Stimulated activated CD4-positive, alpha-beta T cell treated with anti-CD3 and anti-CD28 coated beads, TNF-alpha, amount 100 ng/mL, for 1 hour (primary cell): Measurements from ENCODE around the gene MYOZ3.

Experiments used
- DNase-seq, 3 donors: peaks; one replicate each; pipeline ENCODE4 v3.0.0-alpha.2; 2020; ENCODE audit warnings: low read depth in 3 of 3, low spot score in 1 of 3

MYOZ3 gene, protein sequence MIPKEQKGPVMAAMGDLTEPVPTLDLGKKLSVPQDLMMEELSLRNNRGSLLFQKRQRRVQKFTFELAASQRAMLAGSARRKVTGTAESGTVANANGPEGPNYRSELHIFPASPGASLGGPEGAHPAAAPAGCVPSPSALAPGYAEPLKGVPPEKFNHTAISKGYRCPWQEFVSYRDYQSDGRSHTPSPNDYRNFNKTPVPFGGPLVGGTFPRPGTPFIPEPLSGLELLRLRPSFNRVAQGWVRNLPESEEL

DNA sequence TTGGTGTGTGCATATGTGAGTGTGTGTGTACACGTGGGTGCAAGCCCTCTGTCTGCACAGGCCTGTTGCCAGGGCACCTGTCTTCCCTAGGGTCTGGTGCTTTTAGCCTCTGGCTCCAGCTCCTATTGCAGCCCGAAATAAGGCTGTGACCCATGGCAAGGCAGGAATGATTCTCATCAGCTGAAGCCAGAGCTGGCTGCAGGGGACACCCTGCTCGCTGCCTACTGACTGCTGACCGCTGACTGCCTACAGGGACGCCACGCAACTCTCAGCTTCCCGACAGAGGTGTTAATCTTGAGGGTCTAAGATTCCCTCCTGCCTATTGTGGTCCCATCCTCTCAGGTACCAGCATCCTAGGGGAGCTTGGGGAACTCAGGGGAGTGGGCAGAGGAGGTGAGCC lies at the start of gene MYOZ3:
TSS of gene MYOZ3 (plus strand) at position 166 of the 400 bp plus-strand sequence. CDS start 1,691 bp downstream, outside the sequence.
- no peak for DNase-seq

DNA sequence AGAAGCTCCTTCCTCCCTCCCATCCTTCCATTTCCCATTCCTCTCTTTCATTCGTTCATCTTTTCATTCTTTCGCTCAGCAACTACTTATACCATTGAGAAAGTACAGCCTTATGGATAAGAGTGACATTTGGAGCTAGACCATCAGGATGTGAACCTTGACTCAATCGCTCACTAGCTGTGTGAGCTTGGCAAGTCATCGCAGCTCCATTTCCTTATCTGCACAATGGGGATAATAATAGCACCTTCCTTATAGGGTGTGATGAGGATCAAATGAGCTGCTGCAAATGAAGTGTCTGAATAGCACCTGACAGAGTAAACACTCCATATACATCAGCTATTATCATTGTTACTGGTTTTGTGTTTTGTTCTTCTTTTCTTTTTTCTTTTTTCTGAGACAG lies 48.6 kb upstream of the MYOZ3 start:
- DNase-seq: no peak

DNA sequence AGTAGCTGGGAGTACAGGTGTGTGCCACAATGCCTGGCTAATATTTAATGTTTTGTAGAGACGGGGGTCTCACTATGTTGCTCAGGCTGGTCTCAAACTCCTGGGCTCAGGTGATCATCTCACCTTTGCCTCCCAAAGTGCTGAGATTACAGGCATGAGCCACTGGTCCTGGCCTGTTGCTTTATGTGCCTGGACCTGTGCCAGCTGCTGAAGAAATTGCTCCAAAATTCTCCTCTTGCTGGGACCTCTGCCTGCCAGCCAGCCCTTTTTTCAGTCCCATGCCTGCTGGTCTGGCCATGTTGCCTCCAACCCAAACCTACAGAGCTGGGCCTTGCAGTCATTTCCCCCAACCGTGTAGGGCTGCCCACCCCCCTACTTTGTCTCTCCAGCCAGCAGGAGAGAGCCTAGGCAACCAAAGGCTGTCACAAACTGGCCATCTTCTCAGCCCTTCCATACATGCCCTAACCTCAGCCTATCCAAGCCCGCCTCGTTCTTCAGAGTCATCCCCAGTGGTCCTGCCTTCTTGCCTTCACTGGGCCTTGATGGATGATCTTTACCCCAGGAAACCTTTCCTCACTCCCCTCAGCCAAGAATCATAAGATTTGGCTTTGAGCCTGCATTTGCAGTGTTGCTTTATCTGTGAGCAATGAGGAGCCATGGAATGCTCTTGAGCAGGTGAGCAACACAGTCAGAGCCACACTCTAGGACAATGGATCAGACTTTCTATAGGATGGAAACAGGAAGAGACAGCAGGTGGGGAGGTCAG lies 48.0 kb upstream of the MYOZ3 start:
- DNase-seq: no peak

DNA sequence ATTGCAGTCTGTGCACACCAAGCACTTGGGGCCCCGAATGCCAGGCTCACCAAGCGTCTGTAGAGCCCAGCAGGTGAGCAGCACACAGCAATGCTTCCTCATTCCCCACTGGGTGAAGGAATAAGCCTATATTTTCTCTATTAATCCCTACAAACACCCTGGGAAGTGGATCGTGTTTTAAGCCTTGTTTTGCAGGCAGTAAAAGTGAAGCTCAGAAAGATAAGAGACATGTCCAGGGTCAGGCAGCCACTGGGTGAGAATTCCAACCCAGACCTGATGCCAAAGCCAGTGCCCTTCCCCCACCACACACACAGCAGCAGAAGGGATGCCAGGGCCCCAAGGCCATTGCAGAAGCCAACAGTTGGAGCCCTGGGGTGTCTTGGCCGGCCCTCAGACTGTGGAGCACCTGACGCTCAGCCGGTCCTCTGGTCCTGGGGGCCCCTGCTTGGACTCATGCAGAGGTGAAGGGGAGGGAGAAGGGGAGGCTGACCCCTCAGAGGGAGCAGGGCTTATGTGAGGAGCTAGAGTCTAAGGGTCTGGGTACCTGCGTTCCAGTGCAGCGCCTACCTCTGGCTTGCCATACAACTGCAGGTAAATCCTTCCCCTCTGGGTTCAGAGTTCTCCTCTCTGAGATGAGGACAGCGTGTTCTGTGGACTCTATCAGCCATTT lies 46.9 kb upstream of the MYOZ3 start:
- DNase-seq: no peak

DNA sequence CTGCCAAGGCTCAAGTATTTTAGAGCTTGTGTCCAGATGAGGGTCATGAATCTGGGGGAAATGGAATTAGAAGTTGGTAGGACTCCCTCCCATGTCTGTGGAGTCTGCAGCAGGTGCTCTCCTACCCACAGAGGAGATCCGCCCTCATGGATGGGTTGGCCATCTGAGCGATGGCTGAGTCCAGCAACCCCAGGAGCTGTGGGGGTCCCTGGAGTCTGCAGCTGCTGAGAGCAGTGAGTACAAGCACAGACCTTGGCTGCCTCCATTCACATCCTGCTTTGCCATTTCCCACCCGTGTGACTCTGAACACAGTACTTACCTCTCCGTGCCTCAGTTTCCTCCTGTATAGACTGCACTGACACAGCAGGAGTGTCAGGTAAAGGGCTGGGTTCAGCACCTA lies 46.4 kb upstream of the MYOZ3 start:
- no peak for DNase-seq

DNA sequence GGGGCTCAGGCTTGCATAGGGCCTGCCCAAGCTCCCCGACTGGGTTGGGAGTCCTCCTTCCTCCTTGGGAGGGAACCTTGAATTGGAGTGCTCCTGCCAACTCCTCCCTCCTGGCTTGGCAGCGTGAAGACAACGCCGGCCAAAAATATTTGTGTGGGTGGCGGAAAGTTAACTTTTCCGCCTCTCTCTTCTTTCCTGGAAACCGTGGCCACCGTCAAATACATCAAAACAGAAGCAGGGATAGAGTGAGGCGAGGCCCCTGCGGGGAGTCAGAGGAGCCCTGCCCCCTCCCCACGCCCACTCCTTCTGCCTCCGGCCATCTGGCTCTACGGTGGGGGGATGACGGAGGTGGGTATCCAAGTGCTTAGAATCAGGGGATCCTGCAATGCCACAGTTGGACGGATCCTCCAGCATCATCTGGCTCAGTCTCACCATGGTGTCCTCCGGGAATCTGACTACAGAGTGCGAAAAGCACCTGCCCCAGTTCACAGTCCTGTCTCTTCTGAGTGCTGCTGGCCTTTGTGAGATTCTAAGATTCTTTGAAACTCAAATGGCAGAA lies 45.8 kb upstream of the MYOZ3 start:
- no peak for DNase-seq

DNA sequence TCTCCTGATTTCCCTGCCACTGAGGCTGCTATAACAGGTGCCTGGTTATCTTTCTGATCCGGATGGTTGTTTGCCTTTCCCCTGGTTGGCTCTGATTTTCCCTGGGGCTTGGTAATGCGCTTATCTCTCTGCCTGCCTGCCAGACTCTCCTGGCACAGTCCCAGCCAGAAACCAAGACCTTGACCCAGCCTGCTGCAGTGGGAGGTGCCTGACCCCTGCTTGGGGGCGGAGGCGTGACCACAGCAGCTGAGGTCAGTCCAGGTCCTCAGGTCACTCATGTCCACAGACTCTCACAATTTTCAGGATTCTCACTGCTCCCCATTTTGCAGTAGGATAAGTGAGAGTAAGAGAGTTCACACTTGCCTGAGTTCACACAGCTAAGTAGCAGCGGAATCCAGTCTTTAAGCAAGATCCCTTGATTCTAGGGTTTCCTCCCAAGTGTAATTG lies 45.0 kb upstream of the MYOZ3 start:
- no peak for DNase-seq

DNA sequence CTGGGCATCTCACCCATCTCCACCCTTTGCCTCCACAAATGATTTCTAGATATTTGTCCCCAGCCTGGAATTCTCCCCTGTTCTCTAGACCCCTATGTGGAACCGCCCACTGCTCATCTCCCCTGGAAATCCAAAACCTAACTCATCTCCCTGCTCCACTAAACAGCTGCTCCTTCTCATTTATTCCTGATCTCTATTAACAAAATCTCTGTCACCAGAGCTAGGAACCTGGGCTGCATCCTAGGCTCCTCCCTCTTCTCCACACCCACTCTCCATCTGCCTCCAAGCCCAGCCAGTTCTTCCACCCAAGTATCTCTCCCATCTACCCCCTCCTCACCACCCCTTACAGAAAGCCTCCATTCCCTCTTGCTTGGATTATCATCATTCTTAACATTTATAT lies 44.5 kb upstream of the MYOZ3 start:
- no peak for DNase-seq

DNA sequence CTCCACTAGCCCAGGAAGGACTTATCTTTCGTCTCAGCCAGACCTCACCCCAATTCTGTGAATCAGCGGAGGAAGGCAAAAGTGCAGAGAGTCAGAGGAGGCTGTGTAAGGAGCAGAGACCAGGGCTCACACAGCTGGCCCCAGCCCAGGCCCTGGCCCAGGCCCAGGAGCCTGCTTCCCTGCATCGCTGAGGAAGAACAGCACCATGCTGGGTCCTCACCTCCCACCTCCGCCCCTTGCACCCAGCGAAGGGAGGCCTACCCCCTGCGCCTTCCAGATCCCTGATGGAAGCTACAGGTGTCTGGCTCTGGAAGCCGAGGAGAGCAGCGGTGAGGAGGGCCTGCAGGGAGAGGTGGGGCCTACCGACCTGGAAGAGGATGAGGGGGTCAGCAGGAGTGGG lies 42.9 kb upstream of the MYOZ3 start:
- DNase-seq: no peak

DNA sequence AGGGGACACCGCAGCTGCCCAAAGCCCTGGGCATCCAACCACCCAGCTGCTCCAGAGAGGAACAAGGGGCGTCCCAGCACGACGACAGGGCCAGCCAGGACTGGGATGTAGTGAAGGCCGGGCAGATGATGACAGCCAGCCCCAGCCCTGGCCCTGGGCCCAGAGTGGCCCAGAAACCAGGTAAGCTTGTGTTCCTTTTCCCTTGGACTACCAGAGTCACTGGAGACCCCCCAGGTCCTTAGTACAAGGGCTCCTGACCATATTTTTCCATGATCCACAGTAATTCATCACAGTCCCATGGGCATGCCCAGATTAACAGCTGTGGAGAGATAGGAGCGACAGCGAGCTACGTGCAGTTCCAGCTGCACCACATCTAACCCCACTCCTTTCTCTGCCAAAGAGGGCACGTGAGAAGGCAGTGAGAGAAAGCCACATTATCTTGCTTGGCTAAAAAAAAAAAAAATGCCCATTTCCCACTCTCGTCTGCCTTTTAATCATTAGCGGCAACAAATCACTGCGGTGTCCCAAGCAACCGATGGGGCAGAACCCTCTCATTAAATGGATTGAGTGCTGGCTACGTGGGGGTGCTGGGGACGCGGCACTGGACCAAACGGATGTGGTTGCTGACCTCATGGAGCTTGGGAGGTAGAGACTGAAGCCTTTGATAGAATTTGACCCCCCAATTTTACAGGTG lies 42.3 kb upstream of the MYOZ3 start:
- no peak for DNase-seq

DNA sequence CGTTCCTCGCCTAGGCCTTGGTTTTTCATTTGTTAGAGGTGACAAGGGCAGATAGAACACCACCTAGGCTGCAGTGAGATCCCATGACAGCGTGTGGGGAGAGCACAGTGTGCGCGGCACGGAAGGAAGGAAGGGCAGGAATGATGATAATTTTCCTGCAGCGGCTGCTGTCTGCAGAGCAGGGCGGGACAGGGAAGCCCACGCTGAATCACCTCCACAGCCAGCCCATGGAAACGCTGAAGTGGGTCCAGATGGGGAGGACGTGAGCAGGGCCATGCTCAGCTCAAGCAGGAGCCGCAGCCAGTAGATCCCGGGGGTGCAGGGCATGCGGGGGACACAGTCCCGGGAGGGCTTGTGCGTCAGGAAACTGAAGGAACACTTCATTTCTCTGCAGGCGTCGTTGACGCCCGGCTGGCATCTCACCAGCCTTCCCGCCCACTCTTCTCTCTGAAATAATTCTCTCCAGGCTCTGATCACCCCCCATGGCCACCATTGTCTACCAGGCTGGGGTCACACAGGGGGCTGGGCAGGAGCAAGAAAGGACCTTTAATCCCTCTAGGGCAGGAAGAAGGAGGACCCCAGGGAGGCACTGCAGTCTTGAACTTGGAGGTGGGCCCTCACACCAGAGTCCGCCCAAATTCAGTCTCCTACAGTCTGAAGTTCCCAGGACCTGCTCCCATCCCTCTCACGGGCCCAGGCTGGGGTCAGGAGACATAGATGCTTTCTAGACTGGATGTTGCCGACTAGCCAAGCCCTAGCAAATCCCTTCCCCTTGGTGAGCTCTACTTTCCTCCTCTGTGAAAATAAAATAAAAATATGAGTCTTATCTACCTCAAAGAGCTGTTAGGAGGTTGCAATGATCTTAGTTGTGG lies 41.5 kb upstream of the MYOZ3 start:
- DNase-seq: no peak

DNA sequence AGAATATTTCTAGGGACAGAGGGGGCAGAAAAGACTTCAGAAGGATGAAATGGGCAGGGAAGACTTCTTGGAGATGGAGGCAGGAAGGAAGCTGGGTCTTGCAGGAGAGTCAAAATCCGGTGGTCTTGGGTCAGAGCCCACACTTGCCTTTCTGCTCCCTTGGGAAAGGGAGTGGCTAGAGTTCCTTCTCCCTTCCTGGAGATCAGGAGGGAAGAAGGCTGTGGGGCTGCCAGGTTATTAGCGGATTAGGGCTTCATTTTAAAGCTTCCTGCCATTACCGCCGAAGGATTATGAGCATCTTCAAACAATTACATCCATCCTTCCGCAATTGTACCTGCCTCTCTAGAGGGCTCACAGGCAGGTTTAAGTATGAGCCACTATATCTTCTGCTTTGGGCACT lies 39.8 kb upstream of the MYOZ3 start:
- DNase-seq: no peak

DNA sequence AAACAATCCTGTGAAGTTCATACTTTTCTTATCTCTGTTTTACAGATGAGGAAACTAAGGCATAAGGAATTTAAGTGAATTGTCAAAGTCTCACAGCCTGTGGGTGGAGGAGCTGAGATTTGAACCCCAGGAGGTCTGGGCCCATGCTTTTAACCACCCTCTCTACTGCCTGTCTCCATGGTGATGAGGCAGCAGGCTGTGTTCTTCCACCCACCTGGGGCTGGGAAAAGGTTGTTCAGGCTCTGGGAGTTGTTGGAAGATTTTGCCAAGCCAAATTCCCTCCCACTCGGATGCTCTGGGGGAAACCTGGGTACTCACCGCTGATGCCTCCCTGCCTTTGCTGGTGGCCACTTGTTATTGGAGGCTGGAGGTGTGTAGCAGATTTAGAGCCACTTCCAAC lies 38.9 kb upstream of the MYOZ3 start:
- DNase-seq: no peak

DNA sequence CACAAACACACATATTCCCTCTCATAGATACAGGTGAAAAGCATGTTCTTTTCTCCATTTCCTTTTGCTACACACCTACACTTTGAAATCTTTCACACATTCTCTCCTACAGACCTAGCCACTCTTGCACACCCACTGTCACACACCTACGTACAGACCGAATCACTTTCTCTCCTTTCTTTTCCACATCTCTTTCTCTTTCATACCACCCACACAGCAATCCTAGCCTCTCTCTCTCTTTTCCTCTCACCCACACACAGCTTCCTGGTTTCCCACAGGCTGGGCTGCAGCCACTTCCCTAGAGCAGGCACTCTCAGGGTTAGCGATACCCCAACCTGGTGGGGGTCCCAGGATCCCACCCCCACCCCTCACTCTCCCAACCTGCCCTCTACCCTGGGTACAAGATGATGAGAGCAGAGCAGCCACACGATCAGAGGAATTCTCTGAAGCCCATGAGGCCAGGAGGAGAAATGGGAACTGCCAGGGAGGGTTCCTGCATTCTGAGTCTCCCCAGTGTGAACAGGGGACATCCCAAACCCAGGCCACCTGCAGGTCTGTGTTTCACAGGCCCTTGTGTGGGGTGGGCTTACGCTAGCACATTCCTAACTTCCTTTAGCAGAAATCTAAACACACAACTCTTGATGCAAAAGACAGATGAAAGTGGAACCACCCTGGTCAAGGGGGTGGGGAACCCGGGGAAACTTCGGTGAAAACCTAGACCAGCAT lies 37.7 kb upstream of the MYOZ3 start:
- no peak for DNase-seq

DNA sequence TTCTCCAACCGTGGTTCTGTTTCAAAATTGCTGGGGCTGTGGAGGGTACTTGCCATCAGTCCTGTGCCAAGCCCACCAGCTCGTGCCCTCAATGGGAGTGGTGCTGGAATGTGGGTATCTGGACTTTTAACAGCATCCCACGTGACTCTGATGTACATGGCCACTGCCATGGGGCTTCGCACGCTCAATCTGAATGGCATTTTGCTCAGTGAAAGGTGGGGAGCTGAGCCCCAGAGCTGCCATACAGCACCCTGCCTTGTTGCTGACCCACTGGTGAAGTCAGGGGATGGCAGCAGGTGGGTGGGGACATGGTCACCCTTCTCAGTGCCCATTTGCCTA lies 37.2 kb upstream of the MYOZ3 start:
- DNase-seq: no peak

DNA sequence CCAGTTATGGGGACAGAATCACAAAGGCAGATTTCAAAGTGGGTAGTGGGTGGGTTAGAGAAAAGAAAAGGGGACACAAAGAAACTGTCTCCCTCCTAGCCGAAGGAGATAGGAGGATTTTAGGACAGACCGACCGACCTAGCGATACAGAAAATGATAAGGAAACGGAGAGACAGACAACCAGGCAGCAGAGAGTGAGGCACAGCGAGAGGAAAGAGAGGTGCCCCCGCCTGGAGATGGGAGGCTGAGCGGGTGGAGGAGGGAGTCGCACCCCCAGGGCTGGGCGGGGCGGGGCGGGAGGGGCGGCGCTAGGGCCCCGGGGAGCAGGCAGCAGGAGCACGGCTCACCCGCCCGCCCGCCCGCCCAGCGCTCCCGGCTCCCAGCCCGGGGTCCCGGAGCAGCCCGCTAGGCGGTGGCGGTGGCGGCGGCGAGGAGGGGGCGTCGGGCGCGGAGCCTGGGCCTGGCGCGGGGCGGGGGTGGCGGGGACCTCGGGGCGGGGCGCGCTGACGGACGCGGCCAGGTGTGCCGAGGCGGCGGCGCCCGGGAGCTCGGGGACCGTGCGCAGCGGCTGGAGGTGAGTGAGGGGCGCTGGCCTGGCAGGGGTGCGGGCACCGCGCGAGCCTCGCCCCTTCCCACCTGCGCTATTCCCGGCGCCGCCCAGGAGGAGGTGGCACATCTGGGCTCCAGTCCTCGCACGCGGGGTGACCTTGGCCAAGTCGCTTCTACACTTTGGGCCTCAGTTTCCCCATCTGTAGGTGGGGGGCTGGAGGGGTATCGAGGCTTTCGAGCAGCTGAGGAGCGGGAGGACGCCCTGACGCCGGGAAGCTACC lies 36.5 kb upstream of the MYOZ3 start:
- DNase-seq: peak in 1 of 3 donors; percentile 8

DNA sequence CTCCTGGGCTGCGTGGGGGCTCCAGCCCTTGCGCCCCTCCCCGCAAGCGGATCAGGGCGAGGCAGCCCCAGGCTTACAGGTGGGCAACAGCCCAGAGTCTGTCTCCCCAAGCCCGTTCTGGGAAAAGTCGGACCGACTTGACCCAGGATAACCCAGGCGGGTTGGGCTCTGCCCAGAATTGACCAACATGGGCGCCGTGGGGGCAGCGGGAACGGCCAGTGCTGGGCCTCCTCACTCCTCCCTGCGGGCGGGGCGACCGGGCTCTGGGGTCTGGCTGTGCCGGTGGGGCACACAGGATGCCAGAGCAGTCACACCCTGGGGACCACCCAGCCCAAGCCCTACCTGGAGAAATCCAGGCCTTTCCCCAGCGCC lies 35.9 kb upstream of the MYOZ3 start:
- DNase-seq: no peak

DNA sequence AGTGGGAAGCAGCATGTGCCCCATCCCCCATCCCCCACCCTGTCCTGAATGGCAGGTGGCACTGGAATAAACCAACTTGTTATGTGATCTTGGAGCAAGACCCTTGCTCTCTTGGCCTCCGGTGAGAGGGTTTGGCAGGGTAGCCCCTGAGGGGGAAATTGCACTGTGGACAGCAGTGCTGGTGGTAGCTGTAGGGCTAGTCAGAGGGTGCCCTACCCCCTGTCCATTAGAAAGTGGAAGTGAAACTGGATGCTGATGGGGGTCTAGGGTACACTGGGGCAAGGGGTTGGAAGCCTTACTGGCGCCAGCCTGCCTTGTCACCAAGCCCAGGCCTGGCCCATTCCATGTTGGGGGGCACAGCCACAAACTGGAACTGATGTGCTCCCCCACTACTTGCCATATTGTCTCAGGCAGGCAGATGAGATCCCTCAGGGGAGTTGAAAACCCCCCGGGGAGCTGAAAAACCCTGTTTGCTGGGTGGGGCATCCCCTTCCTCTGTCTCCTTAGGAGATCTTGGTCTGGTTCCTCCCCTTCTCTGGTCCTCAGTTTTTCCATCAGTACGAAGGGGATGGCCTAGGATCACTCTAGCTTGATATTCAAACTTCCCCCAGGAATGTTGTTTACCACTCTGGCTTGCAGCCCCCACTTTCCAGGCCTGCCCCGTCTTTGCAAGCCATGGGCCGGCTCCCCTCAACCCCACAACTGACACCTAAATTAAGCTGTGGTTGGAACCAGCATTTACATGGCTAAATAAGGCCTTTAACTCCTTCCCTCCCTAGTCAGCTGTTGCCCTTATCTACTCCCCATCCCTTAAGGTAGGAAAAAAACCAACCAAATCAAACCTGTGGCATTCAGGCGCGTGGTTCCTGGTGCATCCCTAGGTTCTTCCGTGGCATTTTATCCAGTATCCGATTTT lies 35.0 kb upstream of the MYOZ3 start:
- no peak for DNase-seq
